ENCODE results near the gene SPSB3.

The SPSB3 gene

DNA sequence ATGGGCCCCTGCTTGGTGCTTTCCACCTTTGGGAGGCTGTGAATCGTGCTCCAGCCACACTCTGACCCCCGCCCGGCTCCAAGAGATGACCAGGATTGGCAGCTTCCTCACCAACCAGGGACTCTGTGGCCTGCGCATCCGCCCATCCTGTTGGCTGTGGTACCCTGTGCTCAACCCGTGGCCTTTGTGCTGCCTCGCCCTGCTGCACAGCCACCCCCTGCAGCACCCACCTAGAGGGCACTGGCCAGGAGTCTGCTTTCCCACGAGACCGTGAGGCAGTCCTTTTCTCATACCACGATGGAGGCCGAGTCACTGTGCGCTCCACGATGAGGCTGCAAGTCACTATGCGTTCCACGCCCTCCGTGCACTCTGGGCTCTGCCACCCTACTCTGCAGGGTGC lies 30.4 kb downstream of the SPSB3 start:
- Histone ChIP-seq H3K27ac (no peak overlapping the region), H3K4me3 (no peak overlapping the region)
- TF ChIP-seq, protein P1, sequence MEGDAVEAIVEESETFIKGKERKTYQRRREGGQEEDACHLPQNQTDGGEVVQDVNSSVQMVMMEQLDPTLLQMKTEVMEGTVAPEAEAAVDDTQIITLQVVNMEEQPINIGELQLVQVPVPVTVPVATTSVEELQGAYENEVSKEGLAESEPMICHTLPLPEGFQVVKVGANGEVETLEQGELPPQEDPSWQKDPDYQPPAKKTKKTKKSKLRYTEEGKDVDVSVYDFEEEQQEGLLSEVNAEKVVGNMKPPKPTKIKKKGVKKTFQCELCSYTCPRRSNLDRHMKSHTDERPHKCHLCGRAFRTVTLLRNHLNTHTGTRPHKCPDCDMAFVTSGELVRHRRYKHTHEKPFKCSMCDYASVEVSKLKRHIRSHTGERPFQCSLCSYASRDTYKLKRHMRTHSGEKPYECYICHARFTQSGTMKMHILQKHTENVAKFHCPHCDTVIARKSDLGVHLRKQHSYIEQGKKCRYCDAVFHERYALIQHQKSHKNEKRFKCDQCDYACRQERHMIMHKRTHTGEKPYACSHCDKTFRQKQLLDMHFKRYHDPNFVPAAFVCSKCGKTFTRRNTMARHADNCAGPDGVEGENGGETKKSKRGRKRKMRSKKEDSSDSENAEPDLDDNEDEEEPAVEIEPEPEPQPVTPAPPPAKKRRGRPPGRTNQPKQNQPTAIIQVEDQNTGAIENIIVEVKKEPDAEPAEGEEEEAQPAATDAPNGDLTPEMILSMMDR (IDR thresholded peaks at IDR 0.05) = no peak
- DNase-seq (ENCODE audit: low spot score) = no peak

DNA sequence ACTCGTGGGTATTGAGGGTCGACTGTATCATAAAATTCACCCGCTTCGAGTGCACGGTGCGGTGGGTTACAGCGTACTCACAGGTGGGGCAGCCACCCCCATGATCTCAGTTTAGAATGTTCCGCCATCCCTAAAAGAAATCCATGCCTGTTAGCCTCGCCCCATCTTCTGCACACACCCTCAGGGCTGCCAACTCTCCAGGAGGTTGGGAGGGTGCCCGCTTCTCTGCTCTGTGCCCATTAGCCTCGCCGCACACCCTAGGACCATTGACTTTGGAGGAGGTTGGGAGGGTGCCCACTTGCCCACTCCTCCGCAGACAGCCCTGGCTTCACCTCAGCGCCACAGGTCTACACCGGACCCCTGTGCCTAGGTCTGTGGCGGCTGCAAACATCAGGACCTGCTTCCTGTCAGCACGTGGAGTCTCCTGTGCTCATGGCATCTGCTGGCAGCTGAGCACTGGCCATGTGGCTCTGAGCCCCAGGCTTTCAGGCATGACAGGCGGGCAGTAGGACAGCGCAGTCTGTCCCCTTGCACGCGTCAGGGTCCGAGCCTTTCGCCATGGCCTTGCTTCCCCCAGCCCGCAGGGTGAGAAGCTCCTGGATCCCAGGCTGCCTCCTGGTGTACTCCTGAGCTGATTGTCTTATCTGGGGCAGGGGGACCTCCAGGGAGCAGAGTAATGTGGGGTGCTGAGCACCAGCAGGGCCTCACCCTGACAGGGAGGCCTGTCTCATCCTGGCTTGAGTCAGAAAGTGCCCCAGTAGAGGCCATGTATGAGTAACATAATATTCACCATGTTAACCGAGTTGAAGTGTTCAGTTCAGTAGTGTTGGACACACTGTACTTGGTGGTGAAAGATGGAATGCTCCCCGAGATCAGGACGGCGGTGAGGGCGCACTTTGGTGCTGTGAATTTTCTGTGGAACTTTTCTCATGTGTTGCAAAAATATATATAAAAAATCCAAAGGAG lies 32.9 kb downstream of the SPSB3 start:
- no peak for DNase-seq (ENCODE audit: low spot score)
- TF ChIP-seq, protein P1 (IDR thresholded peaks at IDR 0.05) = no peak
- no peak overlapping the region for H3K27ac ChIP-seq

GRCh38 chr16:1747934-1748333 lies 34.4 kb downstream of the SPSB3 start:
- DNase-seq (ENCODE audit: low spot score) = no peak
- no peak overlapping the region for H3K27ac ChIP-seq
- no peak overlapping the region for H3K4me3 ChIP-seq
- TF ChIP-seq, protein P1 (IDR thresholded peaks at IDR 0.05) = no peak

More for the DNA sequence above, 32.9 kb downstream of the SPSB3 start:
- no peak overlapping the region for H3K4me3 ChIP-seq

GRCh38 chr16:1746693-1747195 lies 35.6 kb downstream of the SPSB3 start:
- DNase-seq (ENCODE audit: low spot score) = no peak
- TF ChIP-seq, protein P1 (IDR thresholded peaks at IDR 0.05) = no peak
- no peak overlapping the region for H3K4me3 ChIP-seq
- no peak overlapping the region for H3K27ac ChIP-seq

- Histone ChIP-seq H3K4me3 (no peak overlapping the region), H3K27ac (no peak overlapping the region)
- TF ChIP-seq, protein P1 (IDR thresholded peaks at IDR 0.05) = no peak
- DNase-seq (ENCODE audit: low spot score) = no peak
Measured at GRCh38 chr16:1745900-1746692, 36.3 kb downstream of the SPSB3 start.

DNA sequence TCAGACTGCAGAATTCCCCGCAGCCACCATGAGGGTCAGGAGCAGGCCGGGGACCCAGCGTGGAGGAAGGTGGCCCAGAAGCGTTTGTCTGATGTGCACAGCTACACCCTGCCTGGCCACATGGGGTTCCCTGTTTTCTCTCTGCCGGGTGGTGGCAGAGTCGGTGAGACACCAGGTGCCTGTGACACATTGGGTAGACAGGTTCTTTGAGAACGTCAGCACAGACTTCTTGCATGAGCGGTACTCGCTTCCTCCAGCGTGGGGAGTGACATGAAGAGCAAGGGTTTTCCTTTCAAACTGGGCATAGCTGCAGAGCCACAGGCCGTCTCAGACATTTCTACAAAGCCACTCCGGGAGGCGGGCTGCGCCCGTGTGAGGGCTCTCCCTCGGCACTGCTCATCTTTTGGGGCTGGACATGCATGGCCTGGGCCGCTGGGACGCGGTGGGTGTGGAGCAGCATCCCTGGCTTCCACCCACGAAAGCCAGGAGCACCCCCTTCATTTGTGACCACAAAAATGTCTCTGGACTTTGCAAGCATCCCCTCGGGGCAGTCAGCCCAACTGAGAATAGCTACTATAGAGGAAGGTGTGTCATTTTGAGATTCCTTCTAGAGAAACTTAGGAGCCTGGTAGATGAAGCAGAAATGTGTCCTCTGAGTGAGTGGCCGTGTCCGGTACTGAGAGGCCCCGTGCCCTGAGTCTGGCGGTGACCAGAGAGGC lies 37.0 kb downstream of the SPSB3 start:
- no peak for DNase-seq (ENCODE audit: low spot score)
- TF ChIP-seq, protein P1 (IDR thresholded peaks at IDR 0.05) = no peak
- H3K4me3 ChIP-seq = no peak overlapping the region
- no peak overlapping the region for H3K27ac ChIP-seq
